UCSD-AML1 (cell line): ENCODE measurements around the gene GLMN.
"Not testable (repeated sequence)": the region's sequence is repeated elsewhere in the genome, so short reads cannot be mapped to it uniquely, and the experiment has no call there.

Source experiments
- DNase-seq: peaks from one replicate; lab custom pipeline; 2025; ENCODE audit not compliant: unreplicated experiment; lab: John Stamatoyannopoulos, UW

The GLMN gene

GRCh38 chr1:92301021-92301420, 2.2 kb upstream of the GLMN start:
- peak; percentile 11 for DNase-seq

- DNase-seq, result no peak
Observed at GRCh38 chr1:92299477-92300150, 827 bp upstream of the GLMN start.

- no peak for DNase-seq
Observed at GRCh38 chr1:92298213-92298572, 594 bp downstream of the GLMN start.

- no peak for DNase-seq
Observed at GRCh38 chr1:92291372-92291999, 7.3 kb downstream of the GLMN start.

GRCh38 chr1:92281411-92281810, 17.4 kb downstream of the GLMN start:
- not testable (repeated sequence) for DNase-seq

- DNase-seq, result not testable (repeated sequence)
Observed at GRCh38 chr1:92279781-92280180, 19.0 kb downstream of the GLMN start.

GRCh38 chr1:92277105-92277723, 21.6 kb downstream of the GLMN start:
- DNase-seq, result no peak

- no peak for DNase-seq
Observed at GRCh38 chr1:92276082-92276481, 22.7 kb downstream of the GLMN start.

- DNase-seq, result no peak
Observed at GRCh38 chr1:92274939-92275338, 23.8 kb downstream of the GLMN start.

GRCh38 chr1:92273039-92273438, 25.7 kb downstream of the GLMN start:
- no peak for DNase-seq

GRCh38 chr1:92262516-92262915, 36.3 kb downstream of the GLMN start:
- DNase-seq, result no peak

GRCh38 chr1:92259350-92259749, 39.4 kb downstream of the GLMN start:
- no peak for DNase-seq

GRCh38 chr1:92254714-92255113, 44.1 kb downstream of the GLMN start:
- not testable (repeated sequence) for DNase-seq

GRCh38 chr1:92244376-92244775, 54.4 kb downstream of the GLMN start:
- no peak for DNase-seq

- DNase-seq, result no peak
Observed at GRCh38 chr1:92240034-92240433, 58.8 kb downstream of the GLMN start.

GRCh38 chr1:92230736-92231135, 68.1 kb downstream of the GLMN start:
- DNase-seq, result no peak

GRCh38 chr1:92228401-92228800, 70.4 kb downstream of the GLMN start:
- DNase-seq, result no peak

GRCh38 chr1:92219028-92219427, 79.8 kb downstream of the GLMN start:
- no peak for DNase-seq

- no peak for DNase-seq
Observed at GRCh38 chr1:92218559-92218958, 80.2 kb downstream of the GLMN start.

- DNase-seq, result no peak
Observed at GRCh38 chr1:92217721-92218120, 81.1 kb downstream of the GLMN start, which contains the start of gene C1orf146. Gene C1orf146, plus strand, starts transcription at chr1:92217915. Its CDS starts 13,506 bp downstream, at chr1:92231421.

GRCh38 chr1:92211166-92211565, 87.6 kb downstream of the GLMN start:
- no peak for DNase-seq

GRCh38 chr1:92210701-92211100, 88.1 kb downstream of the GLMN start:
- DNase-seq, result no peak
